Measurements from ENCODE around the gene CIROP. TPM values are rescaled to one million over a fixed set of nuclear protein-coding genes. Genes with fewer than 3 reads are reported as not detected.

CIROP gene
- total and polyA plus RNA-seq, 3 donors from 2014 or later: not detected

GRCh38 chr14:23071244-23071920 lies 33.4 kb downstream of the CIROP start:
- intact Hi-C loops (cut with DNase I; ENCODE audit: low total_unique reads): no loop called here
- H3K27ac ChIP-seq: peak overlapping the region; percentile 77 to 82
- peaks cover 36% of the 10 kb centered on the region for H3K4me1 ChIP-seq
- peak overlapping the region; percentile 53 to 68 for H3K4me3 ChIP-seq
- H3K36me3 ChIP-seq (ENCODE audit: low read depth, missing control alignments): no peaks in the 10 kb centered on the region
- 16 to 41% methylated on average over 14 of the region's 14 CpGs for WGBS, 2 donors
- TF ChIP-seq POLR2A (IDR thresholded peaks at IDR 0.05): no peak
- TF ChIP-seq CTCF (IDR thresholded peaks at IDR 0.05): no peak
- no peaks in the 10 kb centered on the region for H3K27me3 ChIP-seq
- no peaks in the 10 kb centered on the region for H3K9me3 ChIP-seq
- peak; percentile 92 for DNase-seq

- Histone ChIP-seq H3K36me3 (ENCODE audit: low read depth, missing control alignments) (no peaks in the 10 kb centered on the region), H3K9me3 (no peaks in the 10 kb centered on the region), H3K4me1 (peaks cover 36% of the 10 kb centered on the region), H3K27me3 (no peaks in the 10 kb centered on the region), H3K4me3 (peak overlapping the region; percentile 53 to 68), H3K27ac (peak overlapping the region; percentile 77 to 82)
- intact Hi-C loops (cut with DNase I; ENCODE audit: low total_unique reads): no loop called here
- TF ChIP-seq CTCF (IDR thresholded peaks at IDR 0.05): no peak
- no peak for TF ChIP-seq POLR2A (IDR thresholded peaks at IDR 0.05)
- 31 to 37% methylated on average over 10 of the region's 10 CpGs for WGBS, 2 donors
- DNase-seq: no peak
Measured at GRCh38 chr14:23070262-23071129, 34.3 kb downstream of the CIROP start.

- TF ChIP-seq CTCF (IDR thresholded peaks at IDR 0.05): no peak
- no peak for TF ChIP-seq POLR2A (IDR thresholded peaks at IDR 0.05)
- Histone ChIP-seq H3K9me3 (no peaks in the 10 kb centered on the region), H3K4me3 (no peak overlapping the region), H3K27me3 (no peaks in the 10 kb centered on the region), H3K4me1 (peaks cover 36% of the 10 kb centered on the region), H3K36me3 (ENCODE audit: low read depth, missing control alignments) (no peaks in the 10 kb centered on the region), H3K27ac (no peak overlapping the region)
- DNase-seq: no peak
- WGBS, 2 donors: 78 to 84% methylated on average over 4 of the region's 4 CpGs
- intact Hi-C loops (cut with DNase I; ENCODE audit: low total_unique reads): no loop called here
Measured at GRCh38 chr14:23069413-23069806, 35.4 kb downstream of the CIROP start.

- WGBS, 2 donors: 40 to 52% methylated on average over 8 of the region's 8 CpGs
- no peak overlapping the region for H3K4me3 ChIP-seq
- H3K9me3 ChIP-seq: no peaks in the 10 kb centered on the region
- TF ChIP-seq POLR2A (IDR thresholded peaks at IDR 0.05): no peak
- peak; percentile 92 to 97 (median 94) for TF ChIP-seq CTCF (IDR thresholded peaks at IDR 0.05)
- intact Hi-C loops (cut with DNase I; ENCODE audit: low total_unique reads): no loop called here
- H3K36me3 ChIP-seq (ENCODE audit: low read depth, missing control alignments): no peaks in the 10 kb centered on the region
- H3K27me3 ChIP-seq: no peaks in the 10 kb centered on the region
- peaks cover 36% of the 10 kb centered on the region for H3K4me1 ChIP-seq
- peak; percentile 90 for DNase-seq
- no peak overlapping the region for H3K27ac ChIP-seq
Measured at GRCh38 chr14:23068789-23069412, 35.9 kb downstream of the CIROP start.

Data from testis (tissue), 3 donors.